Hypothalamus (tissue), 51 donors: Measurements from ENCODE around the gene SURF4.
"Not testable (repeated sequence)": the region's sequence is repeated elsewhere in the genome, so short reads cannot be mapped to it uniquely, and the experiment has no call there.

ENCODE experiments used
- DNase-seq, 51 donors: peaks; one replicate each; lab custom pipeline; 2025; lab: John Stamatoyannopoulos, UW

The SURF4 gene

GRCh38 chr9:133340256-133340655 is 35.6 kb downstream of the SURF4 start:
- no peak for DNase-seq

GRCh38 chr9:133339641-133340040 is 36.2 kb downstream of the SURF4 start:
- no peak for DNase-seq

- DNase-seq = peak; percentile 39 to 94 (median 83)
Measured at GRCh38 chr9:133335924-133336811, 39.7 kb downstream of the SURF4 start, which contains the start of gene SURF6. SURF6 (minus strand) TSS chr9:133336188; CDS start chr9:133336132, 56 bp downstream.

- not testable (repeated sequence) for DNase-seq
Measured at GRCh38 chr9:133334888-133335287, 41.0 kb downstream of the SURF4 start.

GRCh38 chr9:133334161-133334560 is 41.7 kb downstream of the SURF4 start:
- DNase-seq = no peak

GRCh38 chr9:133333566-133333965 is 42.3 kb downstream of the SURF4 start:
- no peak for DNase-seq

- DNase-seq = no peak
Measured at GRCh38 chr9:133333011-133333410, 42.8 kb downstream of the SURF4 start.

GRCh38 chr9:133332381-133332730 is 43.5 kb downstream of the SURF4 start:
- no peak for DNase-seq

- DNase-seq = no peak
Measured at GRCh38 chr9:133331641-133332380, 44.0 kb downstream of the SURF4 start.

GRCh38 chr9:133331221-133331620 is 44.6 kb downstream of the SURF4 start:
- DNase-seq = no peak

- peak in 5 of 51 donors; percentile 7 to 28 (median 11) for DNase-seq
Measured at GRCh38 chr9:133329306-133330156, 46.3 kb downstream of the SURF4 start.

GRCh38 chr9:133327834-133328484 is 47.9 kb downstream of the SURF4 start:
- no peak for DNase-seq

- not testable (repeated sequence) for DNase-seq
Measured at GRCh38 chr9:133327021-133327420, 48.8 kb downstream of the SURF4 start.

GRCh38 chr9:133323991-133324703 is 51.7 kb downstream of the SURF4 start:
- DNase-seq = no peak

- DNase-seq = no peak
Measured at GRCh38 chr9:133323211-133323610, 52.6 kb downstream of the SURF4 start.

GRCh38 chr9:133322701-133323100 is 53.2 kb downstream of the SURF4 start:
- DNase-seq = no peak

- no peak for DNase-seq
Measured at GRCh38 chr9:133321411-133321935, 54.4 kb downstream of the SURF4 start.

GRCh38 chr9:133320421-133320881 is 55.4 kb downstream of the SURF4 start:
- no peak for DNase-seq

- DNase-seq = not testable (repeated sequence)
Measured at GRCh38 chr9:133317551-133317950, 58.3 kb downstream of the SURF4 start.
